ENCODE data around the gene RARA. TPM values are rescaled to one million over a fixed set of nuclear protein-coding genes. Genes with fewer than 3 reads are reported as not detected.
A peak's percentile ranks its signal among the peaks of the same experiment; 100 is the strongest.

Gene RARA
- total RNA-seq, 1 experiment from 2014 or later = 12.2 TPM

DNA sequence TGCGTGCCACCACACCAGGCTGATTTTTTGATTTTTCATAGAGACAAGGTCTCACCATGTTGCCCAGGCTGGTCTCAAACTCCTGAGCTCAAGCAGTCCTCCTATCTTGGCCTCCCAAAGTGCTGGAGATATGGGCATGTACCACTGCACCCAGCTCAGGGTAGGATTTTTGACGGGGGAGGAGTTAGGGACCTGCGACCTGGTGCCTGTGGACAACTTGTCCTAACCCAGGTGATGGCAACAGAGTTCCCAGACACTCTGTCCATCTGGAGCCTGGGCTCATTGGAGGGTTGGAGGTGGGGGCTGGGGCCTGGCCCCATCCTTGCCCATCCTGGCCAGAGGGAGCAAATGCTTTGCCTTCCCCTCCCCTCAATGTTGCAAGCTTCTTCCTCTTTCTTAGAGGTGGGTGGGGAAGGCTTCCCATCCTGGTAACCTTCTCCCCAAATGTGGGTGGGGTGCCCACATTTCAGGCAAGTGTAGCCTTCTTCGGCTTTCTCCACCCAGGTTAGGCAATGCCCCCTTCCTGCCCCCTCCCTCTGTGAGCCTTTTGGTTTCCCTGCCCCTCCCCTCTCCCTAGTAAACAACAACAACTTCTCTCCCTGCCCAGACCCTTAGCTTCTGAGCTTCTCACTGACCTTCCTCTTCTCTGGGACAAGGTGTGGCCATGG is 24.9 kb downstream of the RARA start:
- no peak overlapping the region for H3K27ac Mint-ChIP-seq (ENCODE audit: low read depth, unreplicated experiment)
- no peaks in the 10 kb centered on the region for H3K36me3 Mint-ChIP-seq (ENCODE audit: insufficient read depth, unreplicated experiment)
- H3K4me1 Mint-ChIP-seq (ENCODE audit: insufficient read depth, unreplicated experiment) = peaks cover 40% of the 10 kb centered on the region
- ChIA-PET POLR2A (interaction anchor here (0.7 to 1.7 kb wide), 4 partner anchors 15 to 259 kb away, joined by 3 to 5 read pairs (median 5); no protein-coding TSS in a partner anchor), CTCF (interaction anchor here (1.0 to 1.4 kb wide), 2 partner anchors 30 to 42 kb away, joined by 5 read pairs; no protein-coding TSS in a partner anchor)
- no TSS peak for BruUV-seq (replicated peaks)
- H3K4me3 Mint-ChIP-seq (ENCODE audit: unreplicated experiment) = peak overlapping the region; percentile 19
- DNase-seq (ENCODE audit: unreplicated experiment) = no peak
- no peaks in the 10 kb centered on the region for H3K27me3 Mint-ChIP-seq (ENCODE audit: insufficient read depth, unreplicated experiment)
- TF ChIP-seq, protein P1, sequence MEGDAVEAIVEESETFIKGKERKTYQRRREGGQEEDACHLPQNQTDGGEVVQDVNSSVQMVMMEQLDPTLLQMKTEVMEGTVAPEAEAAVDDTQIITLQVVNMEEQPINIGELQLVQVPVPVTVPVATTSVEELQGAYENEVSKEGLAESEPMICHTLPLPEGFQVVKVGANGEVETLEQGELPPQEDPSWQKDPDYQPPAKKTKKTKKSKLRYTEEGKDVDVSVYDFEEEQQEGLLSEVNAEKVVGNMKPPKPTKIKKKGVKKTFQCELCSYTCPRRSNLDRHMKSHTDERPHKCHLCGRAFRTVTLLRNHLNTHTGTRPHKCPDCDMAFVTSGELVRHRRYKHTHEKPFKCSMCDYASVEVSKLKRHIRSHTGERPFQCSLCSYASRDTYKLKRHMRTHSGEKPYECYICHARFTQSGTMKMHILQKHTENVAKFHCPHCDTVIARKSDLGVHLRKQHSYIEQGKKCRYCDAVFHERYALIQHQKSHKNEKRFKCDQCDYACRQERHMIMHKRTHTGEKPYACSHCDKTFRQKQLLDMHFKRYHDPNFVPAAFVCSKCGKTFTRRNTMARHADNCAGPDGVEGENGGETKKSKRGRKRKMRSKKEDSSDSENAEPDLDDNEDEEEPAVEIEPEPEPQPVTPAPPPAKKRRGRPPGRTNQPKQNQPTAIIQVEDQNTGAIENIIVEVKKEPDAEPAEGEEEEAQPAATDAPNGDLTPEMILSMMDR (IDR thresholded peaks at IDR 0.05; ENCODE audit: unreplicated experiment) = no peak
- H3K9me3 Mint-ChIP-seq (ENCODE audit: unreplicated experiment) = no peaks in the 10 kb centered on the region
- intact Hi-C loops (cut with micrococcal nuclease) = no loop called here

DNA sequence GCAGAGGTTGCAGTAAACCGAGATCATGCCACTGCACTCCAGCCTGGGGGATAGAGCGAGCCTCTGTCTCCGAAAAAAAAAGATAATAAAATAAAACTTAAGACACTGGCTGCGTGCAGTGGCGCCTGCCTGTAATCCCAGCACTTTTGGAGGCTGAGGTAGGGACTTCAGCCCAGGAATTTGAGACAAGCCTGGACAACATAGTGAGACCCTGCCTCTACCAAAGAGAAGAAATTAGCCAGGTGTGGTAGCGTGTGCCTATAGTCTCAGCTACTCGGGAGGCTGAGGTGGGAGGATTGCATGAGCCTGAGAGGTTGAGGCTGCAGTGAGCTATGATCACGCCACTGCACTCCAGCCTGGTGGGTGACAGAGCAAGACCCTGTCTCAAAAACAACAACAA is 26.6 kb downstream of the RARA start:
- no TSS peak for BruUV-seq (replicated peaks)
- no peak overlapping the region for H3K4me3 Mint-ChIP-seq (ENCODE audit: unreplicated experiment)
- POLR2A ChIA-PET = interaction anchor here (0.5 to 1.6 kb wide), 3 partner anchors 10 to 272 kb away, joined by 3 to 4 read pairs (median 4); no protein-coding TSS in a partner anchor
- TF ChIP-seq, protein P1 (IDR thresholded peaks at IDR 0.05; ENCODE audit: unreplicated experiment) = no peak
- no peaks in the 10 kb centered on the region for H3K27me3 Mint-ChIP-seq (ENCODE audit: insufficient read depth, unreplicated experiment)
- intact Hi-C loops (cut with micrococcal nuclease) = no loop called here
- no peak overlapping the region for H3K27ac Mint-ChIP-seq (ENCODE audit: low read depth, unreplicated experiment)
- H3K36me3 Mint-ChIP-seq (ENCODE audit: insufficient read depth, unreplicated experiment) = no peaks in the 10 kb centered on the region
- no peak for DNase-seq (ENCODE audit: unreplicated experiment)
- no peaks in the 10 kb centered on the region for H3K9me3 Mint-ChIP-seq (ENCODE audit: unreplicated experiment)
- CTCF ChIA-PET = interaction anchor here (0.7 to 1.6 kb wide), 2 partner anchors 20 to 216 kb away, joined by 3 to 7 read pairs; no protein-coding TSS in a partner anchor
- peaks cover 33% of the 10 kb centered on the region for H3K4me1 Mint-ChIP-seq (ENCODE audit: insufficient read depth, unreplicated experiment)

DNA sequence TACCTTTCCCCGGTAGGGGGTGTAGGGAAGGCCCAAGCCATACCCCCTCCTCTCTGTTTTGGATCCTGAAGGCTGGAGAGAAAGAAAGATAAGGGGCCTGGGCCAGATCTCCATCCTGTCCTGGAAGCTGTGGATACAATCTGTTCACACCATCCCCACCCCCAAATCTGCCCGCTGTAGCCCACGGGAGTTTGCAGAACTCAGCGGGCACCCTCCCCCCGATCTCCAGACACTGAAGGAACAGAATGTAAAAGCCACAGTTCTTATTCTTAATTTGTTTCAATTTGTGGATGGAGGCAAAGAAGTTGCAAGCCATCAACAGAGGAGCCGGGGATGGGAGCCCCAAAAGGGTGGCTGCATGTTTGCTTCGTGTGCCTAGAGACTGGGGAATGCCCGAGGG is 28.4 kb downstream of the RARA start:
- CTCF ChIA-PET = interaction anchor here (1.3 kb wide), 1 partner anchor 18 kb away, joined by 4 read pairs; no protein-coding TSS in a partner anchor
- POLR2A ChIA-PET = no interaction called here

DNA sequence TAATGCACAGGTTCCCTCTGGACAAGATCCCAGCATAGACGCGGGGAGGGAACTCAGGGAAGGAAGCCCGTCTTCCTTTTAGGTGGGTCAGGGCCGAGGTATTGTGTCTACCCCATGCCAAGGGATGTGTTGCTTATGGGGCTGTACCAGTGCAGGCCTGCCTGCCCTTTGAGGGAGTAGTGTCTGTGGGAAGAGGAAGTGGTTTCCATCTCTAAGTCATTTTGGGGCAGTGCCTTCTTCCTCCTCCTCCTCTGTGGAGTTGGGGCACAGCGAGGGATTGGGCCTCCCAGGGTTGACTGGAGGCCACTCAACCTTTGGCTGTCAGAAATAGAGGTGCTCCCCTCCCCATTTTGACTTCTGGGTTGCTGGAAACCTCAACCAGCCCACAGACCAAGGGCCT is 29.1 kb downstream of the RARA start:
- no peak for DNase-seq (ENCODE audit: unreplicated experiment)
- Mint-ChIP-seq H3K36me3 (ENCODE audit: insufficient read depth, unreplicated experiment) (no peaks in the 10 kb centered on the region), H3K27ac (ENCODE audit: low read depth, unreplicated experiment) (no peak overlapping the region), H3K9me3 (ENCODE audit: unreplicated experiment) (no peaks in the 10 kb centered on the region), H3K4me3 (ENCODE audit: unreplicated experiment) (no peak overlapping the region), H3K27me3 (ENCODE audit: insufficient read depth, unreplicated experiment) (no peaks in the 10 kb centered on the region), H3K4me1 (ENCODE audit: insufficient read depth, unreplicated experiment) (peaks cover 19% of the 10 kb centered on the region)
- POLR2A ChIA-PET = interaction anchor here (0.9 kb wide), 1 partner anchor 200 kb away, joined by 3 read pairs; no protein-coding TSS in a partner anchor
- intact Hi-C loops (cut with micrococcal nuclease) = no loop called here
- CTCF ChIA-PET = interaction anchor here (0.8 kb wide), 1 partner anchor 34 kb away, joined by 3 read pairs; no protein-coding TSS in a partner anchor
- TF ChIP-seq, protein P1 (IDR thresholded peaks at IDR 0.05; ENCODE audit: unreplicated experiment) = no peak
- BruUV-seq (replicated peaks) = no TSS peak

More for the DNA sequence above, 28.4 kb downstream of the RARA start:
- H3K27ac Mint-ChIP-seq (ENCODE audit: low read depth, unreplicated experiment) = no peak overlapping the region
- no peaks in the 10 kb centered on the region for H3K9me3 Mint-ChIP-seq (ENCODE audit: unreplicated experiment)
- no peaks in the 10 kb centered on the region for H3K36me3 Mint-ChIP-seq (ENCODE audit: insufficient read depth, unreplicated experiment)
- no peak overlapping the region for H3K4me3 Mint-ChIP-seq (ENCODE audit: unreplicated experiment)
- H3K27me3 Mint-ChIP-seq (ENCODE audit: insufficient read depth, unreplicated experiment) = no peaks in the 10 kb centered on the region
- peaks cover 25% of the 10 kb centered on the region for H3K4me1 Mint-ChIP-seq (ENCODE audit: insufficient read depth, unreplicated experiment)
- TF ChIP-seq, protein P1 (IDR thresholded peaks at IDR 0.05; ENCODE audit: unreplicated experiment) = no peak
- BruUV-seq (replicated peaks) = no TSS peak
- no peak for DNase-seq (ENCODE audit: unreplicated experiment)
- intact Hi-C loops (cut with micrococcal nuclease) = no loop called here

All from MCF 10A (cell line).